Nephron (organoid): ENCODE measurements around the gene FAM170B.

ENCODE experiments used
- H3K27ac Mint-ChIP-seq, 3 experiments: 2 replicates each; pipeline ENCODE4 v1.8.0; 2020; ENCODE audit warnings: mixed read lengths in 3 of 3, mild to moderate bottlenecking in 2 of 3, moderate library complexity in 1 of 3
- H3K27me3 Mint-ChIP-seq: 2 replicates; pipeline ENCODE4 v1.8.0; 2021; ENCODE audit warnings: low read depth, mild to moderate bottlenecking, moderate library complexity, mixed read lengths
- H3K36me3 Mint-ChIP-seq: 2 replicates; pipeline ENCODE4 v1.8.0; 2020; ENCODE audit warnings: low read depth, mixed read lengths
- H3K4me1 Mint-ChIP-seq: 2 replicates; pipeline ENCODE4 v1.8.0; 2020; ENCODE audit warnings: mixed read lengths
- H3K4me3 Mint-ChIP-seq, 3 experiments: 2 replicates each; pipeline ENCODE4 v1.8.0; 2020; ENCODE audit warnings: mild to moderate bottlenecking in 3 of 3, mixed read lengths in 3 of 3, moderate library complexity in 2 of 3
- H3K9me3 Mint-ChIP-seq: 2 replicates; pipeline ENCODE4 v1.8.0; 2020; ENCODE audit warnings: mixed read lengths
- TF ChIP-seq, protein P1 (sequence below), 3 experiments: fragments of 200-600 bp; sonication (generic); IDR thresholded peaks; one replicate each; pipeline ENCODE4 v1.5.0; 2021; ENCODE audit warnings: antibody characterized with exemption in 3 of 3; ENCODE audit not compliant: unreplicated experiment in 3 of 3

The FAM170B gene

DNA sequence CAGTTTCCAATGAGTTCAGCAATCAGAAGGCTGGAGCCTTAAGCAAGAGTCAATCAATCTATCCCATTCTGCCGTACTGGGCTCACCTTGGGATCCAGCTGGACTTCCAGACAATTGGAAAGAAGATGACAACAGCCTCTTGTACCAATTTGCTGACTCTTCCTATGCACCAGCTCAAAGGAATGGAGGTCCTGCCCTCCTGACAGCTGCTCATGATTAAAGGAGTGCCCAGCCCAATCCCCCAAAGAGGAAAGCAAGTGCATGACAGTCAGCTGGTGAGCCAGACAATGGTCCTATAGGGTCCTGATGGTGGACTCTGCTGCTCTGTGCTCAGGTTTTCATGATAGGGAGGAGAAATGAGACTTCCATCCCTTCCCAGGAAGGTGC is 43.6 kb downstream of the FAM170B start:
- H3K36me3 Mint-ChIP-seq, result peaks cover 24% of the 10 kb centered on the region
- peaks cover 66% of the 10 kb centered on the region for H3K4me1 Mint-ChIP-seq
- no peaks in the 10 kb centered on the region for H3K27me3 Mint-ChIP-seq
- peaks cover 14% of the 10 kb centered on the region for H3K9me3 Mint-ChIP-seq
- TF ChIP-seq, protein P1, sequence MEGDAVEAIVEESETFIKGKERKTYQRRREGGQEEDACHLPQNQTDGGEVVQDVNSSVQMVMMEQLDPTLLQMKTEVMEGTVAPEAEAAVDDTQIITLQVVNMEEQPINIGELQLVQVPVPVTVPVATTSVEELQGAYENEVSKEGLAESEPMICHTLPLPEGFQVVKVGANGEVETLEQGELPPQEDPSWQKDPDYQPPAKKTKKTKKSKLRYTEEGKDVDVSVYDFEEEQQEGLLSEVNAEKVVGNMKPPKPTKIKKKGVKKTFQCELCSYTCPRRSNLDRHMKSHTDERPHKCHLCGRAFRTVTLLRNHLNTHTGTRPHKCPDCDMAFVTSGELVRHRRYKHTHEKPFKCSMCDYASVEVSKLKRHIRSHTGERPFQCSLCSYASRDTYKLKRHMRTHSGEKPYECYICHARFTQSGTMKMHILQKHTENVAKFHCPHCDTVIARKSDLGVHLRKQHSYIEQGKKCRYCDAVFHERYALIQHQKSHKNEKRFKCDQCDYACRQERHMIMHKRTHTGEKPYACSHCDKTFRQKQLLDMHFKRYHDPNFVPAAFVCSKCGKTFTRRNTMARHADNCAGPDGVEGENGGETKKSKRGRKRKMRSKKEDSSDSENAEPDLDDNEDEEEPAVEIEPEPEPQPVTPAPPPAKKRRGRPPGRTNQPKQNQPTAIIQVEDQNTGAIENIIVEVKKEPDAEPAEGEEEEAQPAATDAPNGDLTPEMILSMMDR (IDR thresholded peaks at IDR 0.05; ENCODE audit: unreplicated experiment in 3 of 3), result no peak
- H3K27ac Mint-ChIP-seq, result peak overlapping the region in 2 of 3 experiments; percentile 73 to 77
- peak overlapping the region in 1 of 3 experiments; percentile 16 for H3K4me3 Mint-ChIP-seq

DNA sequence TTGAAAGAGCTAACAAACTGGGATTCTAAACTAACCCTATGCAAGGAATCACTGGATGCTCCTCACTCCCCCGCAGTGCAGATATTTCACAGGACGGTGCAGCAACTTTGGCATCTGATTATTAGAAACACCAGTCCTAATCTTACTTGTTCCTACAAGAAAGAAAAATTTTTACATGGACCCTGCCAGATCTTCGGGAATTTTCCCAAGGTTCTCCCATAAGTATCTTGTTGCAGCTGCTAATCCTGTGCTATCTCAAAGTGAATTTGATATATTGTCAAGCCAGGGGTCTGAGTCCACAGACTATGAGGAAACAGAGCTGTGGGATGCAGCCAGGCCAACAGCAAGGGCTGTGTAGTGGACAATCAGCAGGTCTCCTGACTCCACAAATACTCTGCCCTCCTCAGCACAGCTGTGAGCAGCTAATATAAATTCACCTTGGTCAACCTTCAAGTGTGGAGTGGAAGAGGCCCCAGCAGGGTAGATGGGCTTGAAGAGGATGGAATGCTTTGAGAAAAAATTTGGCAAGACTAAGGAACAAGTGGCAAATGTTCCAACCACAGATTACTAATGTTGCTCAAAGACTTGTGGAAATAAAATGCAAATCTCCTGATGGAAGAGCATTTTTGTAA is 44.1 kb downstream of the FAM170B start:
- peaks cover 14% of the 10 kb centered on the region for H3K9me3 Mint-ChIP-seq
- no peaks in the 10 kb centered on the region for H3K27me3 Mint-ChIP-seq
- H3K4me3 Mint-ChIP-seq, result peak overlapping the region in 2 of 3 experiments; percentile 9 to 40
- H3K36me3 Mint-ChIP-seq, result peaks cover 24% of the 10 kb centered on the region
- peaks cover 63% of the 10 kb centered on the region for H3K4me1 Mint-ChIP-seq
- TF ChIP-seq, protein P1 (IDR thresholded peaks at IDR 0.05; ENCODE audit: unreplicated experiment in 3 of 3), result no peak
- H3K27ac Mint-ChIP-seq, result peak overlapping the region; percentile 40 to 77 (median 73)

DNA sequence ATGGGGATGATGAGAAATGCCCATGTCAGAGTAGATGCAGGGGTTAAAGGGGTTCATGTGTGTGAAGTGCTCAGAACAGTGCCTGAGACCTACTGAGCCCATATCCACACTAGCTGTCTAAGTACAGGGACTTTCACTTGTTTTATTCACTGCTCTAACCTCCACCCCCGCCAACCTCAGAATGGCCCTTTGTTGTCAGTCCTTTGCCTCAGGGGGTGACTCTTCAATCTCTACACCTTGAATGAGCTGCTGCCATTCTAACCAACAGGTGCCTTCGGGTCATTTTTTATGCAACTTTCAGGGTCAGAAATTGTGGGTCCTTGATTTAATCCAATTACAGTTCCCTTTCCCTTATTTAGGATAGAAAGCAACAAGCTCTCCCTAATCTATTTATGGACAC is 44.7 kb downstream of the FAM170B start:
- H3K4me1 Mint-ChIP-seq, result peaks cover 62% of the 10 kb centered on the region
- peaks cover 24% of the 10 kb centered on the region for H3K36me3 Mint-ChIP-seq
- H3K27ac Mint-ChIP-seq, result peak overlapping the region; percentile 40 to 77 (median 73)
- TF ChIP-seq, protein P1 (IDR thresholded peaks at IDR 0.05; ENCODE audit: unreplicated experiment in 3 of 3), result no peak
- no peaks in the 10 kb centered on the region for H3K27me3 Mint-ChIP-seq
- peaks cover 14% of the 10 kb centered on the region for H3K9me3 Mint-ChIP-seq
- H3K4me3 Mint-ChIP-seq, result peak overlapping the region in 1 of 3 experiments; percentile 1

DNA sequence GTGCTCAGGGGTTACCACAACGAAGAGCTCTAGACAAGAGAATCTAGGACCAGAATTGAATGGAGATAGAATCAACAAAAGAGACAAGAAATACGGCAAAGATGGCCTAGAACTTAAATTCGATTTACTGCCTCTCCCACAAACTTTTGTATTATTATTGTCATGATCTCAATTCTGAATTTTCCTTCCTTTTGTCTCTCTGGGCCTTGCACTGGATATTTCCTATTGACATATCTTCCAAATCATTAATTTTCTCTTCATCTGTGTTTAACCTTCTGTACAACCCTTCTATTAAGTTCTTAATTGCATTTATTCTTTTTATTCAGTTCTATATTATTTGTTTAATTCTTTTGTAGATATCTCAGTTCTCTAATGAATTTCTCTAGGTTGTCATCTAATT is 46.9 kb downstream of the FAM170B start:
- Mint-ChIP-seq H3K9me3 (peaks cover 14% of the 10 kb centered on the region), H3K27me3 (no peaks in the 10 kb centered on the region), H3K27ac (no peak overlapping the region), H3K36me3 (peaks cover 16% of the 10 kb centered on the region), H3K4me1 (peaks cover 66% of the 10 kb centered on the region), H3K4me3 (no peak overlapping the region)
- TF ChIP-seq, protein P1 (IDR thresholded peaks at IDR 0.05; ENCODE audit: unreplicated experiment in 3 of 3), result no peak

DNA sequence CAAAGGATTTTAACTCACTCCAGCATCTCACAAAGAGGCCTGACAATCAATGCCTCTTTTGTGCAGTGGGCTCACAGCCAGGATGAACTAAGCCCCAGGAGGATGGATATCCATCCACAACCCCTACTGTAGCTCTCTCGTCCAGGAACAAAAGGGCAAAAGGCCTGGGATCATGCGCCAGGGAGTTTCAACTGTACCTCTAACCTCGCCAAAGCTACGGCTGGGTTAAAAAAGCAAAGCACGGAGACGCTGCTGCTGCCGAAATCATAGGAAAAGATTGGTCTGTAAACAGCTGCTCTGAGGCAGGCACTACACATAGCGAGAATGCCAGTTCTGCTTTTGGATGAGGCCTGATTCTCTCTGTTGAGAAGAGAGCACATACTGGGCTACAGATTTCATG is 50.6 kb downstream of the FAM170B start:
- H3K27ac Mint-ChIP-seq, result peak overlapping the region; percentile 13 to 82 (median 51)
- H3K4me1 Mint-ChIP-seq, result peaks cover 62% of the 10 kb centered on the region
- peaks cover 14% of the 10 kb centered on the region for H3K9me3 Mint-ChIP-seq
- H3K4me3 Mint-ChIP-seq, result no peak overlapping the region
- peaks cover 16% of the 10 kb centered on the region for H3K36me3 Mint-ChIP-seq
- TF ChIP-seq, protein P1 (IDR thresholded peaks at IDR 0.05; ENCODE audit: unreplicated experiment in 3 of 3), result no peak
- H3K27me3 Mint-ChIP-seq, result no peaks in the 10 kb centered on the region

DNA sequence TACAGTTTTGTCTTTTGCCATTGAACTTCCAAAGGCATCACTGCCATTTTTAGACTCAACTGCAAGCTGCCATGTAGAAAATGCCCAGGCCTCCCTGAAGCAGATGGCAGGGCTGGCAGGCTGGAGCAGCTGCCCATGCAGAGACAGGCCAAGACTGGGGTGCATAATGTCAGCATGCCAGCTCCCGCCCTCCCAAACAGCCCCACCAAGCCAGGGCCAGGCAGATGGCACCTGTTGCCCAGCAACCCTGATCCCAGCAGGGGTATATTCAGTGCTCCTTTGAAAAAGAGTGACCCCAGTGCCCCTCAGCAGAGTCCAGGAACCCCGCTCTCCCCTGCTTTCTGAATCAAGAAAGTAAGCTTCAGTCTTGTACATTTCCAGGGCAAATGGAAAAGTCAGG is 51.1 kb downstream of the FAM170B start:
- no peaks in the 10 kb centered on the region for H3K27me3 Mint-ChIP-seq
- peaks cover 14% of the 10 kb centered on the region for H3K9me3 Mint-ChIP-seq
- TF ChIP-seq, protein P1 (IDR thresholded peaks at IDR 0.05; ENCODE audit: unreplicated experiment in 3 of 3), result no peak
- no peak overlapping the region for H3K4me3 Mint-ChIP-seq
- H3K4me1 Mint-ChIP-seq, result peaks cover 61% of the 10 kb centered on the region
- peak overlapping the region in 1 of 3 experiments; percentile 13 for H3K27ac Mint-ChIP-seq
- peaks cover 16% of the 10 kb centered on the region for H3K36me3 Mint-ChIP-seq
